GM06990 (cell line): Measurements from ENCODE around the gene ABHD1.

Experiments
- DNase-seq: peaks from one replicate; pipeline ENCODE4 v3.0.0-alpha.2; 2011; ENCODE audit not compliant: insufficient read length; ENCODE audit errors: extremely low read depth
- H3K27me3 ChIP-seq: replicated peaks from 2 replicates; pipeline ENCODE4 v1.6.0; 2011; ENCODE audit warnings: low read length; ENCODE audit not compliant: control insufficient read depth, insufficient read depth
- H3K36me3 ChIP-seq: 2 replicates; pipeline ENCODE4 v1.5.1; 2011; ENCODE audit warnings: low read length; ENCODE audit not compliant: control insufficient read depth, insufficient read depth
- H3K4me3 ChIP-seq: replicated peaks from 2 replicates; pipeline ENCODE4 v1.5.1; 2011; ENCODE audit warnings: low read depth, mild to moderate bottlenecking, control low read depth, low read length
- CTCF ChIP-seq: IDR thresholded peaks from 2 replicates; pipeline ENCODE4 v1.5.1; 2011; ENCODE audit warnings: low read length, control low read depth, mild to moderate bottlenecking, inconsistent platforms; ENCODE audit not compliant: insufficient read depth, poor library complexity, severe bottlenecking

Gene ABHD1

GRCh38 chr2:27154488-27154887, 30.9 kb downstream of the ABHD1 start:
- no peaks in the 10 kb centered on the region for H3K36me3 ChIP-seq
- no peak for DNase-seq
- TF ChIP-seq CTCF: no peak

GRCh38 chr2:27155069-27155520, 31.5 kb downstream of the ABHD1 start:
- no peak for TF ChIP-seq CTCF
- H3K36me3 ChIP-seq: no peaks in the 10 kb centered on the region
- DNase-seq: no peak
- H3K4me3 ChIP-seq: no peak overlapping the region
- H3K27me3 ChIP-seq: no peaks in the 10 kb centered on the region

More at GRCh38 chr2:27154488-27154887, 30.9 kb downstream of the ABHD1 start:
- no peaks in the 10 kb centered on the region for H3K27me3 ChIP-seq
- H3K4me3 ChIP-seq: no peak overlapping the region

GRCh38 chr2:27158468-27158867, 34.9 kb downstream of the ABHD1 start:
- H3K4me3 ChIP-seq: no peak overlapping the region
- no peak for DNase-seq
- no peak for TF ChIP-seq CTCF
- no peaks in the 10 kb centered on the region for H3K36me3 ChIP-seq
- no peaks in the 10 kb centered on the region for H3K27me3 ChIP-seq

GRCh38 chr2:27159271-27159670, 35.7 kb downstream of the ABHD1 start:
- Histone ChIP-seq H3K36me3 (no peaks in the 10 kb centered on the region), H3K27me3 (no peaks in the 10 kb centered on the region), H3K4me3 (no peak overlapping the region)
- no peak for DNase-seq
- no peak for TF ChIP-seq CTCF

- DNase-seq: no peak
- no peak for TF ChIP-seq CTCF
- Histone ChIP-seq H3K4me3 (no peak overlapping the region), H3K27me3 (no peaks in the 10 kb centered on the region), H3K36me3 (no peaks in the 10 kb centered on the region)
Measured at GRCh38 chr2:27160191-27160590, 36.6 kb downstream of the ABHD1 start.
